Stimulated activated effector memory CD8-positive, alpha-beta T cell treated with anti-CD3 and anti-CD28 coated beads, Interleukin-12 subunit alpha, Interleukin-12 subunit beta, amount 100 ng/mL, for 72 hours (primary cell): ENCODE measurements around the gene VPS26C.

Source experiments
- ATAC-seq: fragments of 150-1000 bp; cut with Tn5 transposase; 2 replicates; pipeline ENCODE4 v1.10.0; 2021
- DNase-seq, 2 donors: peaks; one replicate each; pipeline ENCODE4 v3.0.0; 2021 to 2022; ENCODE audit warnings: low spot score in 2 of 2
- H3K27ac Mint-ChIP-seq: one replicate; pipeline ENCODE4 v1.8.0; 2022; ENCODE audit warnings: mild to moderate bottlenecking, mixed read lengths
- H3K36me3 Mint-ChIP-seq: one replicate; pipeline ENCODE4 v1.8.0; 2022; ENCODE audit warnings: mild to moderate bottlenecking, mixed read lengths
- H3K4me1 Mint-ChIP-seq: one replicate; pipeline ENCODE4 v1.8.0; 2022; ENCODE audit warnings: mixed read lengths
- H3K4me3 Mint-ChIP-seq: one replicate; pipeline ENCODE4 v1.8.0; 2022; ENCODE audit warnings: mild to moderate bottlenecking, mixed read lengths
- H3K9me3 Mint-ChIP-seq: one replicate; pipeline ENCODE4 v1.8.0; 2022; ENCODE audit warnings: mixed read lengths

Gene VPS26C

GRCh38 chr21:37207441-37208009 lies 59.6 kb downstream of the VPS26C start:
- ATAC-seq (peak; percentile 63), DNase-seq (no peak)

GRCh38 chr21:37206496-37206895 lies 60.6 kb downstream of the VPS26C start:
- Mint-ChIP-seq H3K36me3 (peaks cover 26% of the 10 kb centered on the region), H3K4me1 (peaks cover 10% of the 10 kb centered on the region), H3K4me3 (no peak overlapping the region), H3K27ac (no peak overlapping the region), H3K9me3 (no peaks in the 10 kb centered on the region)
- no peak for ATAC-seq
- DNase-seq: no peak

More at GRCh38 chr21:37207441-37208009, 59.6 kb downstream of the VPS26C start:
- Mint-ChIP-seq H3K4me1 (peaks cover 10% of the 10 kb centered on the region), H3K9me3 (no peaks in the 10 kb centered on the region), H3K36me3 (peaks cover 16% of the 10 kb centered on the region), H3K4me3 (peak overlapping the region; percentile 31), H3K27ac (peak overlapping the region; percentile 63)

GRCh38 chr21:37204580-37204979 lies 62.6 kb downstream of the VPS26C start:
- Mint-ChIP-seq H3K4me3 (no peak overlapping the region), H3K4me1 (peaks cover 10% of the 10 kb centered on the region), H3K36me3 (peaks cover 45% of the 10 kb centered on the region), H3K9me3 (no peaks in the 10 kb centered on the region), H3K27ac (no peak overlapping the region)
- DNase-seq (no peak), ATAC-seq (no peak)

- Mint-ChIP-seq H3K27ac (no peak overlapping the region), H3K4me1 (no peaks in the 10 kb centered on the region), H3K4me3 (no peak overlapping the region), H3K36me3 (peaks cover 66% of the 10 kb centered on the region), H3K9me3 (no peaks in the 10 kb centered on the region)
- no peak for DNase-seq
- ATAC-seq: no peak
Measured at GRCh38 chr21:37202221-37203110, 64.7 kb downstream of the VPS26C start.

- no peaks in the 10 kb centered on the region for H3K9me3 Mint-ChIP-seq
- DNase-seq (no peak), ATAC-seq (no peak)
- peaks cover 82% of the 10 kb centered on the region for H3K36me3 Mint-ChIP-seq
- H3K27ac Mint-ChIP-seq: peak overlapping the region; percentile 32
- no peak overlapping the region for H3K4me3 Mint-ChIP-seq
- no peaks in the 10 kb centered on the region for H3K4me1 Mint-ChIP-seq
Measured at GRCh38 chr21:37200641-37201480, 66.3 kb downstream of the VPS26C start.

- Mint-ChIP-seq H3K27ac (no peak overlapping the region), H3K4me3 (no peak overlapping the region), H3K36me3 (peaks cover 97% of the 10 kb centered on the region), H3K4me1 (no peaks in the 10 kb centered on the region), H3K9me3 (no peaks in the 10 kb centered on the region)
- DNase-seq: no peak
- ATAC-seq: no peak
Measured at GRCh38 chr21:37199057-37199924, 67.8 kb downstream of the VPS26C start.

- DNase-seq (no peak), ATAC-seq (no peak)
- H3K36me3 Mint-ChIP-seq: peaks cover 99% of the 10 kb centered on the region
- no peak overlapping the region for H3K27ac Mint-ChIP-seq
- H3K4me3 Mint-ChIP-seq: no peak overlapping the region
- no peaks in the 10 kb centered on the region for H3K9me3 Mint-ChIP-seq
- no peaks in the 10 kb centered on the region for H3K4me1 Mint-ChIP-seq
Measured at GRCh38 chr21:37197746-37198145, 69.4 kb downstream of the VPS26C start.

GRCh38 chr21:37196847-37197246 lies 70.3 kb downstream of the VPS26C start:
- no peak for ATAC-seq
- DNase-seq: no peak
- H3K4me1 Mint-ChIP-seq: no peaks in the 10 kb centered on the region
- no peaks in the 10 kb centered on the region for H3K9me3 Mint-ChIP-seq
- no peak overlapping the region for H3K4me3 Mint-ChIP-seq
- H3K36me3 Mint-ChIP-seq: peaks cover 99% of the 10 kb centered on the region
- H3K27ac Mint-ChIP-seq: no peak overlapping the region

- H3K36me3 Mint-ChIP-seq: peaks cover 99% of the 10 kb centered on the region
- H3K9me3 Mint-ChIP-seq: no peaks in the 10 kb centered on the region
- ATAC-seq: no peak
- H3K4me3 Mint-ChIP-seq: no peak overlapping the region
- no peak for DNase-seq
- H3K27ac Mint-ChIP-seq: no peak overlapping the region
- no peaks in the 10 kb centered on the region for H3K4me1 Mint-ChIP-seq
Measured at GRCh38 chr21:37195610-37196009, 71.5 kb downstream of the VPS26C start.

GRCh38 chr21:37195059-37195458 lies 72.1 kb downstream of the VPS26C start:
- no peak for ATAC-seq
- Mint-ChIP-seq H3K27ac (peak overlapping the region; percentile 67), H3K9me3 (no peaks in the 10 kb centered on the region), H3K4me3 (no peak overlapping the region), H3K4me1 (no peaks in the 10 kb centered on the region), H3K36me3 (peaks cover 99% of the 10 kb centered on the region)
- no peak for DNase-seq

- Mint-ChIP-seq H3K27ac (no peak overlapping the region), H3K4me3 (no peak overlapping the region), H3K4me1 (no peaks in the 10 kb centered on the region), H3K9me3 (no peaks in the 10 kb centered on the region), H3K36me3 (peaks cover 99% of the 10 kb centered on the region)
- no peak for DNase-seq
- no peak for ATAC-seq
Measured at GRCh38 chr21:37193676-37194075, 73.5 kb downstream of the VPS26C start.

- no peak for DNase-seq
- H3K4me3 Mint-ChIP-seq: no peak overlapping the region
- H3K36me3 Mint-ChIP-seq: peaks cover 99% of the 10 kb centered on the region
- H3K9me3 Mint-ChIP-seq: no peaks in the 10 kb centered on the region
- H3K27ac Mint-ChIP-seq: peak overlapping the region; percentile 43
- H3K4me1 Mint-ChIP-seq: no peaks in the 10 kb centered on the region
- ATAC-seq: no peak
Measured at GRCh38 chr21:37193006-37193405, 74.1 kb downstream of the VPS26C start.

GRCh38 chr21:37192019-37192418 lies 75.1 kb downstream of the VPS26C start:
- H3K4me1 Mint-ChIP-seq: no peaks in the 10 kb centered on the region
- DNase-seq (no peak), ATAC-seq (no peak)
- H3K4me3 Mint-ChIP-seq: no peak overlapping the region
- no peak overlapping the region for H3K27ac Mint-ChIP-seq
- peaks cover 97% of the 10 kb centered on the region for H3K36me3 Mint-ChIP-seq
- no peaks in the 10 kb centered on the region for H3K9me3 Mint-ChIP-seq

GRCh38 chr21:37188825-37189224 lies 78.3 kb downstream of the VPS26C start:
- DNase-seq (no peak), ATAC-seq (no peak)
- H3K4me1 Mint-ChIP-seq: peaks cover 8% of the 10 kb centered on the region
- H3K4me3 Mint-ChIP-seq: no peak overlapping the region
- H3K9me3 Mint-ChIP-seq: no peaks in the 10 kb centered on the region
- H3K27ac Mint-ChIP-seq: no peak overlapping the region
- peaks cover 97% of the 10 kb centered on the region for H3K36me3 Mint-ChIP-seq

- Mint-ChIP-seq H3K9me3 (no peaks in the 10 kb centered on the region), H3K27ac (peak overlapping the region; percentile 23), H3K4me1 (peaks cover 8% of the 10 kb centered on the region), H3K4me3 (no peak overlapping the region), H3K36me3 (peaks cover 97% of the 10 kb centered on the region)
- ATAC-seq (peak; percentile 66), DNase-seq (no peak)
Measured at GRCh38 chr21:37186983-37187382, 80.2 kb downstream of the VPS26C start.
